CD8-positive, alpha-beta memory T cell (primary cell): ENCODE data around the gene HPN. TPM values are rescaled to one million over a fixed set of nuclear protein-coding genes. Genes with fewer than 3 reads are reported as not detected.

Experiments used
- CTCF ChIA-PET: fragments of 350-600 bp; sonication (Branson Sonifier 250); formaldehyde crosslinking; loops from one replicate; lab custom pipeline; 2021; ENCODE audit warnings: antibody characterized with exemption; lab: Charles Lee
- POLR2A ChIA-PET: fragments of 350-600 bp; sonication (Branson Sonifier 250); formaldehyde crosslinking; loops from one replicate; lab custom pipeline; 2021; ENCODE audit warnings: antibody characterized with exemption; lab: Charles Lee
- DNase-seq, 5 donors: peaks; one replicate each; pipeline versions ENCODE4 v3.0.0 to v3.0.0-alpha.2; 2020 to 2022; ENCODE audit warnings: mixed read lengths in 1 of 5
- H3K27ac ChIP-seq: one replicate; pipeline ENCODE4 v1.7.0; 2013; ENCODE audit warnings: low read depth, mild to moderate bottlenecking, low read length, moderate library complexity
- H3K27me3 ChIP-seq: 2 replicates; pipeline ENCODE4 v1.7.0; 2013; ENCODE audit warnings: low read length, mild to moderate bottlenecking; ENCODE audit not compliant: insufficient read depth, poor library complexity, severe bottlenecking
- H3K36me3 ChIP-seq: 2 replicates; pipeline ENCODE4 v1.7.0; 2013; ENCODE audit warnings: mild to moderate bottlenecking, low read length, moderate library complexity; ENCODE audit not compliant: insufficient read depth
- H3K4me1 ChIP-seq: 2 replicates; pipeline ENCODE4 v1.7.0; 2013; ENCODE audit warnings: mild to moderate bottlenecking, low read length, moderate library complexity; ENCODE audit not compliant: insufficient read depth
- H3K4me3 ChIP-seq: 2 replicates; pipeline ENCODE4 v1.7.0; 2013; ENCODE audit warnings: mild to moderate bottlenecking, low read length
- H3K9me3 ChIP-seq: 2 replicates; pipeline ENCODE4 v1.7.0; 2013; ENCODE audit warnings: mild to moderate bottlenecking, low read length
- H3K27ac Mint-ChIP-seq, 8 donors: one replicate each; pipeline ENCODE4 v1.8.0; 2020 to 2021; ENCODE audit warnings: mixed read lengths in 8 of 8, mild to moderate bottlenecking in 6 of 8, inconsistent platforms in 3 of 8, moderate library complexity in 3 of 8
- H3K27me3 Mint-ChIP-seq, 2 donors: one replicate each; pipeline ENCODE4 v1.8.0; 2020 to 2021; ENCODE audit warnings: mixed read lengths in 2 of 2, mild to moderate bottlenecking in 1 of 2, moderate library complexity in 1 of 2
- H3K36me3 Mint-ChIP-seq, 3 donors: one replicate each; pipeline ENCODE4 v1.8.0; 2020 to 2021; ENCODE audit warnings: mixed read lengths in 3 of 3, inconsistent platforms in 1 of 3, mild to moderate bottlenecking in 1 of 3
- H3K4me1 Mint-ChIP-seq, 3 donors: one replicate each; pipeline ENCODE4 v1.8.0; 2020 to 2021; ENCODE audit warnings: mixed read lengths in 3 of 3, inconsistent platforms in 1 of 3, mild to moderate bottlenecking in 1 of 3
- H3K4me3 Mint-ChIP-seq, 7 donors: one replicate each; pipeline ENCODE4 v1.8.0; 2020 to 2021; ENCODE audit warnings: mixed read lengths in 7 of 7, mild to moderate bottlenecking in 6 of 7, moderate library complexity in 4 of 7, inconsistent platforms in 2 of 7
- H3K9me3 Mint-ChIP-seq, 5 donors: one replicate each; pipeline ENCODE4 v1.8.0; 2020 to 2022; ENCODE audit warnings: mixed read lengths in 5 of 5, mild to moderate bottlenecking in 3 of 5, moderate library complexity in 2 of 5, inconsistent platforms in 1 of 5
- polyA plus RNA-seq: library from polyadenylated mRNA; unstranded; fragments of 300-500 nt; fragmentation: Illumina TruSeq; gene quantifications from one replicate; pipeline ENCODE4 v1.2.3, GENCODE V29; 2021
- total RNA-seq, 2 experiments: library from RNA; stranded (reverse); gene quantifications; one replicate each; pipeline ENCODE4 v1.2.3, GENCODE V29; 2021

HPN gene
- total and polyA plus RNA-seq, 3 experiments from 2014 or later, result 0.53 TPM; not detected in 2

DNA sequence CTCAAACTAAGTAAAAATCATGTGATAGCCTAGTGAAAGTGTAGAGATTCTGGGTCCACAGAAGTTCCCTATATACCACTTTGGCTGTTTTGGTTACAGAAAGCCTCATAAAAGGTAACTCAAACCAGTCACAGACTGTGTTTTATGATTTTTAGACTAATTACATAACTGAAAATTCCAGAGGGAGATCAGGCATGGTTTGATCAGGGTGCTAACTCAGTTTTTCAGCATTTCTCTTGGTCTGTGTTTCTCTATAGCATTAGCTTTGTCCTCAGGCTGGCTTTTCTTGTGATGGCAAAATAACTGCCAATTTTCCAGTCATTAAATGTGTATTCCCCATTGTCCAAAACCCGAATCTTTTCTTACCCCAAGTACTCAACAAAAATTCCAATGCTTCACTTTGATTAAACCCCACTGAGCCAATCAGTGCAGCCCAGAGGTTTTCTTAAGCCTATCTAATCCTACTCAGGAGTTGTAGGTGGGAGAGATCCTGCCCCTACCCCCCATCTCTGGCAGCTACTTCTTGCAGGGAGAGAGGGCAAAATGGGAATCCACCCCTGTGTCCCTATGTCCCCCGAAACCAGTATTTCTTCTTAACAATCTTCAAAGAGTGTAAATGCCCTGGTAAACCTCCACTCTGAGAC, 65.5 kb downstream of the HPN start:
- no peaks in the 10 kb centered on the region for H3K27me3 ChIP-seq
- H3K4me1 ChIP-seq, result no peaks in the 10 kb centered on the region
- peak overlapping the region in 1 of 8 donors; percentile 88 for H3K27ac Mint-ChIP-seq
- H3K9me3 Mint-ChIP-seq, result no peaks in the 10 kb centered on the region
- no peak overlapping the region for H3K4me3 Mint-ChIP-seq
- H3K4me3 ChIP-seq, result no peak overlapping the region
- H3K36me3 Mint-ChIP-seq, result no peaks in the 10 kb centered on the region
- no peak overlapping the region for H3K27ac ChIP-seq
- POLR2A ChIA-PET, result no interaction called here
- CTCF ChIA-PET, result interaction anchor here (1.2 kb wide), 1 partner anchor 63 kb away, joined by 3 read pairs; no protein-coding TSS in a partner anchor
- H3K4me1 Mint-ChIP-seq, result no peaks in the 10 kb centered on the region
- H3K9me3 ChIP-seq, result no peaks in the 10 kb centered on the region
- no peak for DNase-seq
- no peaks in the 10 kb centered on the region for H3K36me3 ChIP-seq
- peaks cover 2 to 10% of the 10 kb centered on the region in 2 donors for H3K27me3 Mint-ChIP-seq

DNA sequence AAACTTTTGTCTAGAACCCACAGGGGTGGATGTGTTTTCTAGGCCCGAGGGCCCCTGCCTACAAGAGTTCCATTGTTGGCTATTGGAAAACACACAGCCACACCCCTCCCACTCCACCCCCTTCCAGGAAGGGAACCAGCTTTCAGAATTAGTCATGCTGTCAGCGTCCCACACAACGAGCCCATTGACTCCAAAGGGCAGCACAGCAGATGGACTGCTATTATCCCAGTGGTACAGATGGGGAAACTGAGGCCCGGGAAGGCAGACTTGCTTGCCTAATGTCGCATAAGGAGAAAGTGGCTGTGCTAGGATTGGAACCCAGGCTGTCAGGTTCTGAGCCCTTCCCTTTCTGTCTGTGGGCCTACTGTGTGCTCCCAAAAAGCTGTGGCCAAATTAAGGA, 66.0 kb downstream of the HPN start:
- no peaks in the 10 kb centered on the region for H3K36me3 ChIP-seq
- H3K4me3 Mint-ChIP-seq, result no peak overlapping the region
- ChIA-PET POLR2A (no interaction called here), CTCF (interaction anchor here (0.6 kb wide), 1 partner anchor 596 kb away, joined by 3 read pairs; no protein-coding TSS in a partner anchor)
- H3K4me3 ChIP-seq, result no peak overlapping the region
- no peaks in the 10 kb centered on the region for H3K9me3 Mint-ChIP-seq
- no peak overlapping the region for H3K27ac ChIP-seq
- H3K4me1 ChIP-seq, result no peaks in the 10 kb centered on the region
- peaks cover 2 to 11% of the 10 kb centered on the region in 2 donors for H3K27me3 Mint-ChIP-seq
- H3K9me3 ChIP-seq, result no peaks in the 10 kb centered on the region
- H3K4me1 Mint-ChIP-seq, result no peaks in the 10 kb centered on the region
- H3K27ac Mint-ChIP-seq, result no peak overlapping the region
- H3K27me3 ChIP-seq, result no peaks in the 10 kb centered on the region
- DNase-seq, result no peak
- H3K36me3 Mint-ChIP-seq, result no peaks in the 10 kb centered on the region

DNA sequence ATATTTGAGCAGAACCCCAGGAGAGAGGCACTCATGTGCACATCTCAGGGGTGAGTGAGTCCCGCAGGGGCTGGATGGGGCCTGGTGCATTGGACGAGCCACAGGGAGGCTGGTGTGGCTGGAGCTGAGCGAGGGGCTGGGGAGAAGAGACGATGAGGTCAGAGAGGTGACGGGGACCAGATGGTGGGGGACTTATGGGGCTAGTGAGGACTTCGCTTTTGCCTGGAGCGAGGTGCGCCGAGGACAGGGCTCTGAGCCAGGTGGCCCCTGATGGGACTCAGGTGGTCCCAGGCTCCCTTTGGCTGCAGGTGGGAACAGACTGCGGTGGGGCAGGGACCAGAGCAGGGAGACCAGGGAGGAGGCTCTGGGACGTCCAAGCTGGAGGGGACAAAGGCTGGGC, 67.2 kb downstream of the HPN start:
- Histone ChIP-seq H3K27me3 (no peaks in the 10 kb centered on the region), H3K4me1 (no peaks in the 10 kb centered on the region), H3K4me3 (no peak overlapping the region), H3K9me3 (no peaks in the 10 kb centered on the region), H3K36me3 (no peaks in the 10 kb centered on the region), H3K27ac (no peak overlapping the region)
- Mint-ChIP-seq H3K9me3 (no peaks in the 10 kb centered on the region), H3K27ac (no peak overlapping the region), H3K27me3 (peaks cover 2 to 11% of the 10 kb centered on the region in 2 donors), H3K4me3 (no peak overlapping the region), H3K4me1 (no peaks in the 10 kb centered on the region), H3K36me3 (no peaks in the 10 kb centered on the region)
- POLR2A ChIA-PET, result no interaction called here
- DNase-seq, result no peak
- CTCF ChIA-PET, result no interaction called here

DNA sequence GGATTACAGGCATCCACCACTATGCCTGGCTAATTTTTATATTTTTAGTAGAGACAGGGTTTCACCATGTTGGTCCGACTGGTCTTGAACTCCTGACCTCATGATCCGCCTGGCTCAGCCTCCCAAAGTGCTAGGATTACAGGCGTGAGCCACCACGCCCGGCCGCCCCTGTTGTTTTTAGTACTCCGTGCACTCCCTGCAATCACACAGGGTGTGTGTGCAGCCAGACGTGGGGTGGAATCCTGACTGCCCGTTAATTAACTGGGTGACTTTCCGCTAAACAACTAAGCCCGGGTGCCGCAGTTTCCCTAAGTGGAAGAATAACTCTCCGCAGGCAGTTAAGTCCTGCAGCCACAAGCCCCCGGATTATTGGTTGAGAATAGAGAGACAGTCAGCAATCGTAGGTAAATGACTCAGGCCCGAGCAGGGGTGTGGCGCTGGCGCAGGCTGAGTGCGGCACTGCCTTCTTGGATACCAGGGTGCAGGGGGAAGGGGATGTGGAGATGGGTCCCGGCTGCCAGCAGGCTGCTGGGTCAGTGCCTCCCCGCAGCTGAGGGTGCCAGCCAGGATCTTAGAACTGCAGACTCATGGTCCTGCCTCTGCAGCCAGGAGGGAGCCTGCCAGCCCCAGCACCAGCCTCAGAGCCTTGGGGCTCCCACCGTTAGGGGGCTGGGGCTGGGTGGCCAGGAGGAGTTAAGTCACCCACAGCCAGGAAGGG, 68.0 kb downstream of the HPN start:
- POLR2A ChIA-PET, result no interaction called here
- Mint-ChIP-seq H3K27ac (peak overlapping the region in 1 of 8 donors; percentile 24), H3K4me1 (peaks cover 2 to 3% (median 2%) of the 10 kb centered on the region in 3 donors), H3K9me3 (no peaks in the 10 kb centered on the region), H3K4me3 (no peak overlapping the region), H3K36me3 (no peaks in the 10 kb centered on the region), H3K27me3 (peaks cover 4 to 11% of the 10 kb centered on the region in 2 donors)
- Histone ChIP-seq H3K36me3 (no peaks in the 10 kb centered on the region), H3K9me3 (no peaks in the 10 kb centered on the region), H3K27me3 (no peaks in the 10 kb centered on the region), H3K4me1 (peaks cover 3% of the 10 kb centered on the region), H3K4me3 (no peak overlapping the region), H3K27ac (no peak overlapping the region)
- CTCF ChIA-PET, result interaction anchor here (0.6 kb wide), 1 partner anchor 108 kb away, joined by 3 read pairs; no protein-coding TSS in a partner anchor
- no peak for DNase-seq

DNA sequence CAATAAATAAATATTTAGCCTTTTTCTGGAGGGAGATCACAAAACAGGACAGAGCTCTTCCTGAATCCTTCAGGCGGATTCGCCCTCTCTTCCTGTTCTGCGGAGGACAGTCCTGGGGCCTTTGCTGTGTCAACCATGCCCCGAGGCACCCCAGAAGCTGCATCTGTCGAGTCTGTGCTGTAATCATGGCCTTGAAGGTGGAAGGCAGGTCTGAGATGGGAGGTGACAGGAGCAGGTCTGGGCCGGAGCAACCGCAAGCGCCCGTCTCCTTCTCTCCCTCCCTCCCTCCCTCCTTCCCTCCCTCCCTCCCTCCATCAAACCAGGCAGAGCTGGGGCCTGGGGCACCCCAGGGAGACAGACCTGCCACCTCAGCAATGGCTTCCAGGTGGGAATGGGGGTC, 69.5 kb downstream of the HPN start:
- POLR2A ChIA-PET, result no interaction called here
- H3K27me3 ChIP-seq, result no peaks in the 10 kb centered on the region
- no peak overlapping the region for H3K4me3 Mint-ChIP-seq
- H3K4me3 ChIP-seq, result no peak overlapping the region
- H3K27ac Mint-ChIP-seq, result no peak overlapping the region
- no peak for DNase-seq
- H3K9me3 Mint-ChIP-seq, result no peaks in the 10 kb centered on the region
- no peaks in the 10 kb centered on the region for H3K36me3 Mint-ChIP-seq
- H3K36me3 ChIP-seq, result no peaks in the 10 kb centered on the region
- peaks cover 5 to 11% of the 10 kb centered on the region in 2 donors for H3K27me3 Mint-ChIP-seq
- peaks cover 5 to 6% (median 5%) of the 10 kb centered on the region in 3 donors for H3K4me1 Mint-ChIP-seq
- H3K4me1 ChIP-seq, result peaks cover 8% of the 10 kb centered on the region
- H3K9me3 ChIP-seq, result no peaks in the 10 kb centered on the region
- H3K27ac ChIP-seq, result no peak overlapping the region
- CTCF ChIA-PET, result interaction anchor here (1.4 kb wide), 2 partner anchors 30 to 105 kb away, joined by 4 read pairs; no protein-coding TSS in a partner anchor

DNA sequence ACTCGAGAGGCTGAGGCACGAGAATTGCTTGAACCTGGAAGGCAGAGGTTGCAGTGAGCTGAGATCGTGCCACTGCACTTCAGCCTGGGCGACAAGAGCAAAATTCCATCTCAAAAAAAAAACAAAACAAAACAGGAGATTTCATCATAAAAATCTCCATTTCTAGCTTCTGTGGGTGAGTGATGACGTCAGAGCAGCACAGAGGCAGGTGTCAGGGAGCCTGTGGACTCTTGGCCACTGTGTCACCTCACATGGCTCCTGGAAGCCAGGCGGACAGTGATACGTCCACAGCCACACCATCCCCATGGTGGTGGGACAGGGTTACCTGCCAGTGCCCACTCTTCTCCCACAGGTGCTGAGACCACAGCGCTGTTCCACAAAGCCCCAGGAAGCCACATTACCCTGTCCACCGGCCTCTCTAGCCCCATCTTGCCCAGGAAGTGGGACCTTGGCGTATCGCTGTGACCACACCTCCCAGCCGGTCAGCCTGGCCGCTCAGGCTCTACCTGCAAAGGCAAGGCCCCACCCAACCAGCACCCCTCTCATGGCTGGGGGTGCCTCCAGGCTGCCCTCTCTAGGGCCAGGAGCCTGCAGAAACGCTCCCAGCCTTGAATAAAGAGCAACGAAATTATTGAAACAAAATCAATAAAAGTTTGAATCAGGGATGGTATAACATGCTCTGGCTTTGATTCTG, 71.6 kb downstream of the HPN start:
- no peak overlapping the region for H3K27ac ChIP-seq
- no peak for DNase-seq
- ChIA-PET CTCF (no interaction called here), POLR2A (no interaction called here)
- H3K4me1 ChIP-seq, result peaks cover 8% of the 10 kb centered on the region
- H3K27me3 ChIP-seq, result no peaks in the 10 kb centered on the region
- no peaks in the 10 kb centered on the region for H3K9me3 Mint-ChIP-seq
- peaks cover 5 to 11% of the 10 kb centered on the region in 2 donors for H3K27me3 Mint-ChIP-seq
- H3K36me3 ChIP-seq, result no peaks in the 10 kb centered on the region
- H3K36me3 Mint-ChIP-seq, result peaks cover 0 to 2% (median 0%) of the 10 kb centered on the region in 3 donors
- H3K4me3 ChIP-seq, result no peak overlapping the region
- H3K27ac Mint-ChIP-seq, result peak overlapping the region in 1 of 8 donors; percentile 38
- H3K4me3 Mint-ChIP-seq, result no peak overlapping the region
- peaks cover 5 to 6% (median 5%) of the 10 kb centered on the region in 3 donors for H3K4me1 Mint-ChIP-seq
- H3K9me3 ChIP-seq, result no peaks in the 10 kb centered on the region

DNA sequence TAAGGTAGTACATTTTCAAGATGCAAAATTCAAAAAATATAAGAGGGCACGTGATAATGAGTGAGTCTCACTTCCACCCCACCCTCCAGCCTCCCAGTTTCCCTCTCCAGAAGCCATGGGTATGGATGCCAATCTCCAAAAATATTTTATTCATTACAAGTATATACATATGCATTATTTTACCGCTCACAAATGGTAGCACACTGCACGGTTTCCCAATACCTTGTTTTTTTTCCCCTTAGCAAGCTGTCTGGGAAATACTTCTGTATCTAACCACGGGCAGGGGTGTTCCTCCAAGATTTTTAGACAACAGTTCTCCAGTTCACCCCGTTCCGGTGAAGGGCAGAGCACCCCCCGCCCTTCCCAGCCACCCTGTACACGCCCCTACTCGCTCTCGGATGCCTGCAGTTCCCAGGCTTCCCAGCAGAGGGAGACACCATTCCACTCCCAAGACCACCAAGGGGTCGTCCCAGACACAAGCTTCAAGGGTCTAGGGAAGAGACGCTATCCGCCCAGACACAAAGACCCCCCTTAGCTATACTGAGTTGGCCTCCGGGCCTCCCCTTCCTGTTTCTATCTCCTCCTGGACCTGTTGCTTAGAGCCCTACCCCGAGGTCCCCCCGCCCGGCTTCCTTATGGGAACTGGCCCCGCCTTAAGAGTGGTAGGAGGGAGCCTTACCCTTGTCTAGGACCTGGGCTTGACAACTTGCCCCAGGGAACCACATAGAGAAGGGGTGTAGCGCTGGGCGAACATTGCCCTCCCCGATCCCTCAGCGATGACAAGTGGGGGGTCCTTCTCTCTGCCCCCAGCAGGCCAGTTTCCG, 73.0 kb downstream of the HPN start:
- no peaks in the 10 kb centered on the region for H3K9me3 ChIP-seq
- ChIA-PET POLR2A (no interaction called here), CTCF (interaction anchor here (0.9 to 1.6 kb wide), 8 partner anchors 10 to 160 kb away, joined by 3 to 6 read pairs (median 4); partner anchors contain the start of gene LGI4)
- no peak overlapping the region for H3K4me3 ChIP-seq
- Mint-ChIP-seq H3K9me3 (no peaks in the 10 kb centered on the region), H3K27me3 (peaks cover 5 to 8% of the 10 kb centered on the region in 2 donors), H3K36me3 (peaks cover 0 to 2% (median 0%) of the 10 kb centered on the region in 3 donors), H3K4me1 (peaks cover 5 to 6% (median 5%) of the 10 kb centered on the region in 3 donors), H3K4me3 (peak overlapping the region in 2 of 7 donors; percentile 32 to 65), H3K27ac (peak overlapping the region in 1 of 8 donors; percentile 74)
- peak; percentile 41 to 78 (median 56) for DNase-seq
- peaks cover 8% of the 10 kb centered on the region for H3K4me1 ChIP-seq
- no peaks in the 10 kb centered on the region for H3K36me3 ChIP-seq
- no peaks in the 10 kb centered on the region for H3K27me3 ChIP-seq
- H3K27ac ChIP-seq, result no peak overlapping the region
